PFSK-1 (cell line): Measurements from ENCODE around the gene E2F3.

ENCODE experiments used
- FOXP2 ChIP-seq: optimal IDR thresholded peaks from 2 replicates; pipeline ENCODE3; 2011; ENCODE audit warnings: borderline replicate concordance, control low read depth, inconsistent platforms; ENCODE audit not compliant: insufficient read depth; ENCODE audit errors: extremely low read length, extremely low read depth
- POLR2AphosphoS5 ChIP-seq: IDR thresholded peaks from 2 replicates; pipeline ENCODE4 v1.6.1; 2012; ENCODE audit warnings: low read depth, mild to moderate bottlenecking, control low read depth, low read length, moderate library complexity
- SIN3A ChIP-seq: IDR thresholded peaks from 2 replicates; pipeline ENCODE4 v1.6.1; 2012; ENCODE audit warnings: mild to moderate bottlenecking, low read length, moderate library complexity, borderline replicate concordance; ENCODE audit not compliant: insufficient read depth
- TAF1 ChIP-seq: IDR thresholded peaks from 2 replicates; pipeline ENCODE4 v1.6.1; 2012; ENCODE audit warnings: low read length, control low read depth, borderline replicate concordance; ENCODE audit not compliant: insufficient read depth
- TF ChIP-seq, protein P1 (sequence below), 2 experiments: IDR thresholded peaks; 2 replicates each; pipeline versions ENCODE4 v1.6.1 to v1.8.0; 2011 to 2012; ENCODE audit warnings: low read depth in 2 of 2, low read length in 2 of 2, control low read depth in 1 of 2, inconsistent platforms in 1 of 2, mild to moderate bottlenecking in 1 of 2, moderate library complexity in 1 of 2; ENCODE audit not compliant: insufficient read depth in 1 of 2

- TF ChIP-seq, protein P1, sequence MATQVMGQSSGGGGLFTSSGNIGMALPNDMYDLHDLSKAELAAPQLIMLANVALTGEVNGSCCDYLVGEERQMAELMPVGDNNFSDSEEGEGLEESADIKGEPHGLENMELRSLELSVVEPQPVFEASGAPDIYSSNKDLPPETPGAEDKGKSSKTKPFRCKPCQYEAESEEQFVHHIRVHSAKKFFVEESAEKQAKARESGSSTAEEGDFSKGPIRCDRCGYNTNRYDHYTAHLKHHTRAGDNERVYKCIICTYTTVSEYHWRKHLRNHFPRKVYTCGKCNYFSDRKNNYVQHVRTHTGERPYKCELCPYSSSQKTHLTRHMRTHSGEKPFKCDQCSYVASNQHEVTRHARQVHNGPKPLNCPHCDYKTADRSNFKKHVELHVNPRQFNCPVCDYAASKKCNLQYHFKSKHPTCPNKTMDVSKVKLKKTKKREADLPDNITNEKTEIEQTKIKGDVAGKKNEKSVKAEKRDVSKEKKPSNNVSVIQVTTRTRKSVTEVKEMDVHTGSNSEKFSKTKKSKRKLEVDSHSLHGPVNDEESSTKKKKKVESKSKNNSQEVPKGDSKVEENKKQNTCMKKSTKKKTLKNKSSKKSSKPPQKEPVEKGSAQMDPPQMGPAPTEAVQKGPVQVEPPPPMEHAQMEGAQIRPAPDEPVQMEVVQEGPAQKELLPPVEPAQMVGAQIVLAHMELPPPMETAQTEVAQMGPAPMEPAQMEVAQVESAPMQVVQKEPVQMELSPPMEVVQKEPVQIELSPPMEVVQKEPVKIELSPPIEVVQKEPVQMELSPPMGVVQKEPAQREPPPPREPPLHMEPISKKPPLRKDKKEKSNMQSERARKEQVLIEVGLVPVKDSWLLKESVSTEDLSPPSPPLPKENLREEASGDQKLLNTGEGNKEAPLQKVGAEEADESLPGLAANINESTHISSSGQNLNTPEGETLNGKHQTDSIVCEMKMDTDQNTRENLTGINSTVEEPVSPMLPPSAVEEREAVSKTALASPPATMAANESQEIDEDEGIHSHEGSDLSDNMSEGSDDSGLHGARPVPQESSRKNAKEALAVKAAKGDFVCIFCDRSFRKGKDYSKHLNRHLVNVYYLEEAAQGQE (IDR thresholded peaks at IDR 0.05; ENCODE audit: insufficient read depth in 1 of 2, low read depth in 2 of 2, low read length in 2 of 2): no peak
- TF ChIP-seq TAF1: no peak
- TF ChIP-seq SIN3A: no peak
- no peak for TF ChIP-seq POLR2AphosphoS5
- no peak for TF ChIP-seq FOXP2
Observed at GRCh38 chr6:20414711-20415110, 13.0 kb downstream of the E2F3 start.
